GM23338 (cell line): ENCODE data around the gene FOXD2.

Experiments used
- CTCF ChIP-seq, 2 experiments: fragments of 200-600 bp in 1 of 2; sonication (generic) in 1 of 2; conservative IDR thresholded peaks; 2 replicates each; pipeline versions ENCODE4 v1.5.1 to v1.6.1; 2016 to 2017; ENCODE audit warnings: antibody characterized with exemption in 2 of 2, low read depth in 2 of 2, mild to moderate bottlenecking in 2 of 2, moderate library complexity in 1 of 2
- EZH2 ChIP-seq: fragments of 200-600 bp; sonication (generic); IDR thresholded peaks from one replicate; pipeline ENCODE4 v1.8.0; 2017; ENCODE audit warnings: antibody characterized with exemption, mild to moderate bottlenecking, low read depth; ENCODE audit not compliant: unreplicated experiment
- EZH2phosphoT487 ChIP-seq: fragments of 200-600 bp; sonication (generic); IDR thresholded peaks from one replicate; pipeline ENCODE4 v1.8.1; 2018; ENCODE audit warnings: antibody characterized with exemption; ENCODE audit not compliant: unreplicated experiment
- JUNB ChIP-seq: IDR thresholded peaks from one replicate; pipeline ENCODE4 v1.6.1; 2016; ENCODE audit warnings: antibody characterized with exemption; ENCODE audit not compliant: unreplicated experiment
- POLR2AphosphoS5 ChIP-seq: IDR thresholded peaks from 2 replicates; pipeline ENCODE4 v1.6.1; 2016; ENCODE audit warnings: antibody characterized with exemption, low read depth
- REST ChIP-seq: IDR thresholded peaks from one replicate; pipeline ENCODE4 v1.6.1; 2018; ENCODE audit warnings: antibody characterized with exemption; ENCODE audit not compliant: unreplicated experiment

GRCh38 chr1:47409311-47410067 is 28.4 kb upstream of the FOXD2 start:
- TF ChIP-seq CTCF (conservative IDR thresholded peaks at IDR 0.05; ENCODE audit: low read depth in 2 of 2) = no peak
- no peak for TF ChIP-seq EZH2phosphoT487
- no peak for TF ChIP-seq POLR2AphosphoS5
- TF ChIP-seq EZH2 = no peak
- TF ChIP-seq REST = no peak
- TF ChIP-seq JUNB = no peak
